Adipocyte (in vitro differentiated cells): ENCODE results near the gene CDH26.
"Not testable (repeated sequence)": the region's sequence is repeated elsewhere in the genome, so short reads cannot be mapped to it uniquely, and the experiment has no call there.

Experiments used
- DNase-seq: peaks from one replicate; pipeline ENCODE4 v3.0.0-alpha.2; 2015; ENCODE audit warnings: low read depth
- H3K27me3 ChIP-seq: replicated peaks from 2 replicates; pipeline ENCODE4 v1.7.0; 2013; ENCODE audit warnings: mild to moderate bottlenecking, low read length, moderate library complexity; ENCODE audit not compliant: control insufficient read depth, insufficient read depth
- H3K36me3 ChIP-seq: 2 replicates; pipeline ENCODE4 v1.7.0; 2013; ENCODE audit warnings: low read length, mild to moderate bottlenecking, moderate library complexity; ENCODE audit not compliant: control insufficient read depth, insufficient read depth, severe bottlenecking
- H3K4me1 ChIP-seq: 2 replicates; pipeline ENCODE4 v1.7.0; 2013; ENCODE audit warnings: mild to moderate bottlenecking, low read length, moderate library complexity; ENCODE audit not compliant: control insufficient read depth, insufficient read depth
- H3K4me3 ChIP-seq: 2 replicates; pipeline ENCODE4 v1.7.0; 2013; ENCODE audit warnings: mild to moderate bottlenecking, low read length, moderate library complexity
- H3K9ac ChIP-seq: 2 replicates; pipeline ENCODE4 v1.7.0; 2013; ENCODE audit warnings: mild to moderate bottlenecking, low read length, moderate library complexity
- H3K9me3 ChIP-seq: 2 replicates; pipeline ENCODE4 v1.7.0; 2013; ENCODE audit warnings: mild to moderate bottlenecking, low read length, moderate library complexity; ENCODE audit not compliant: control insufficient read depth

The CDH26 gene

DNA sequence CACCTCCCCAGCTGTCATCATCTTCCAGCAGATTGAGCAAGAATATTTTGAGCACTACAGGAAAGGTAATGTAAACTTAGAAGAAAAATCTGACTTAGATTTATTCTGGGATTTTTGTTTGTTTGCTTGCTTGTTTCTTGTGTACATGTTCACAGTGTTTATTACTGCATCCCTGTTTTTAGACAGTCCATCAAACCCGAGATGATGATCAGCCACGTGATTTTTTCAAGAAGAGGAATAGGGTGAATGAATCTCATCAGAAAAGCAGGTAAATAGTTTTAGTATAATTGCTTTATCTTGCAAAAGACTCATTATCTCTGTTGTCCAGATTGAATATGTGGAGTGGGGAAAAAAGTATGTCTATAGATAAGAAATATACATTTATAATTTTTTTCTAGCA lies 16.0 kb upstream of the CDH26 start:
- no peak overlapping the region for H3K4me3 ChIP-seq
- no peak for DNase-seq
- H3K9ac ChIP-seq: no peak overlapping the region
- peaks cover 24% of the 10 kb centered on the region for H3K36me3 ChIP-seq
- no peaks in the 10 kb centered on the region for H3K27me3 ChIP-seq
- H3K9me3 ChIP-seq: no peaks in the 10 kb centered on the region
- peaks cover 46% of the 10 kb centered on the region for H3K4me1 ChIP-seq

DNA sequence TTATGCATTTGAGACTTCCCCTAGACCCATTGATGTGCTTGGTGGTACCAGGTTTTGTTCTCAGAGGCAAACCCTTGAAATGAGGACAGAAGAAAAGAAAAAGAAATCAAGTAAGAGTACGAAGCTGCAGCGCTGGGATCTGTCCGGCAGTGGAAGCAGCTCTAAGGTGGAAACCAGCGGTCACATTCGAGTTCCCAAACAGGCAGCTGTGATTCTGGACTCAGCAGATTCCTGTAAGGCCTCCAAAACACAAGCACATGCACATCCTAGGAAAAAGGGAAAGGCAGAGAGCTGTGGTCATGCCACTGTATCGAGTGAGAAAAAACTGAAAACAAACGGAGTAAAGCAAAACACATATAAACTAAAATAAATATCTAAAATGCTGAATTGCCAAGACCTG lies 13.5 kb upstream of the CDH26 start:
- Histone ChIP-seq H3K27me3 (no peaks in the 10 kb centered on the region), H3K9me3 (no peaks in the 10 kb centered on the region), H3K4me3 (no peak overlapping the region), H3K36me3 (peaks cover 24% of the 10 kb centered on the region), H3K9ac (no peak overlapping the region), H3K4me1 (peaks cover 30% of the 10 kb centered on the region)
- DNase-seq: no peak

DNA sequence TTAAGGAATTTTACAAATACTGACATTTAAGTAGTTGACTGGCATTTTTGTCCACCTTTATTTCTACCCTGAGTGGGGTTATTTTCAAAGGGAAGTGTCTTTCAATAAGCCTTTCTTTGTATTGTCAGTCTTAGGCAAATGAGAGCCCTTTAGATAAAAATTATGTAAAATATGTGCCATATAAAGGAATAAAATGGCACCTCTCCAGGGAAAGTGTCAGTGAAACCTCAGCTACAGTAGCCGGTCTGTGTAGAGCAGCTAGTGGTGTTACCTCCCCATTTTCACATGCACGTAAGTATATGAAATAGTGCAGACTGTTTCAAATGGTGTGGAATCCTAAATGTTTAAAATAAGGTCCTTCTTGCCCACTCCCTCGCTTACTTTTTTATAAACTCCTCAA lies 13.0 kb upstream of the CDH26 start:
- H3K9me3 ChIP-seq: no peaks in the 10 kb centered on the region
- no peak overlapping the region for H3K9ac ChIP-seq
- H3K4me3 ChIP-seq: no peak overlapping the region
- no peak for DNase-seq
- no peaks in the 10 kb centered on the region for H3K27me3 ChIP-seq
- H3K4me1 ChIP-seq: peaks cover 30% of the 10 kb centered on the region
- H3K36me3 ChIP-seq: peaks cover 24% of the 10 kb centered on the region

GRCh38 chr20:59945731-59946130 lies 12.5 kb upstream of the CDH26 start:
- H3K9ac ChIP-seq: no peak overlapping the region
- H3K4me1 ChIP-seq: peaks cover 30% of the 10 kb centered on the region
- H3K4me3 ChIP-seq: no peak overlapping the region
- DNase-seq: peak; percentile 63
- H3K36me3 ChIP-seq: peaks cover 24% of the 10 kb centered on the region
- H3K9me3 ChIP-seq: no peaks in the 10 kb centered on the region
- no peaks in the 10 kb centered on the region for H3K27me3 ChIP-seq

DNA sequence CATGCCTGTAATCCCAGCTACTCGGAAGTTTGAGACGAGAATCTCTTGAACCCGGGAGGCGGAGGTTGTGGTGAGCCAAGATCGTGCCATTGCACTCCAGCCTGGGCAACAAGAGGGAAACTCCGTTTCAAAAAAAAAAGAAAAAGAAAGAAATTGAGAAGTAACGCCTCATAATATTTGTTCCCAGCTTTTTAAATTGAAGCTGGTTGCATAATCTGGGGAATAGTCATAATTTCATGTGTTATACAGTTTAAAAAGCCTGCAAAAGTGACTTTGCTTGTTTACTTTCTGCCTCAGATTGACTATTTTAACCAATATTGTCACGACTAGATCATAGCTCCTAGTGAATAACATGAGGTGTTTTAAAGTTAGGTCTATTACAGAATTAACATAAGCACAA lies 10.8 kb upstream of the CDH26 start:
- no peaks in the 10 kb centered on the region for H3K9me3 ChIP-seq
- no peak overlapping the region for H3K9ac ChIP-seq
- H3K36me3 ChIP-seq: peaks cover 24% of the 10 kb centered on the region
- H3K27me3 ChIP-seq: no peaks in the 10 kb centered on the region
- no peak overlapping the region for H3K4me3 ChIP-seq
- DNase-seq: no peak
- peaks cover 17% of the 10 kb centered on the region for H3K4me1 ChIP-seq

- no peak for DNase-seq
- Histone ChIP-seq H3K27me3 (no peaks in the 10 kb centered on the region), H3K36me3 (peaks cover 18% of the 10 kb centered on the region), H3K9me3 (no peaks in the 10 kb centered on the region), H3K9ac (no peak overlapping the region), H3K4me3 (no peak overlapping the region), H3K4me1 (peaks cover 17% of the 10 kb centered on the region)
Observed at GRCh38 chr20:59948212-59948611, 10.0 kb upstream of the CDH26 start.

DNA sequence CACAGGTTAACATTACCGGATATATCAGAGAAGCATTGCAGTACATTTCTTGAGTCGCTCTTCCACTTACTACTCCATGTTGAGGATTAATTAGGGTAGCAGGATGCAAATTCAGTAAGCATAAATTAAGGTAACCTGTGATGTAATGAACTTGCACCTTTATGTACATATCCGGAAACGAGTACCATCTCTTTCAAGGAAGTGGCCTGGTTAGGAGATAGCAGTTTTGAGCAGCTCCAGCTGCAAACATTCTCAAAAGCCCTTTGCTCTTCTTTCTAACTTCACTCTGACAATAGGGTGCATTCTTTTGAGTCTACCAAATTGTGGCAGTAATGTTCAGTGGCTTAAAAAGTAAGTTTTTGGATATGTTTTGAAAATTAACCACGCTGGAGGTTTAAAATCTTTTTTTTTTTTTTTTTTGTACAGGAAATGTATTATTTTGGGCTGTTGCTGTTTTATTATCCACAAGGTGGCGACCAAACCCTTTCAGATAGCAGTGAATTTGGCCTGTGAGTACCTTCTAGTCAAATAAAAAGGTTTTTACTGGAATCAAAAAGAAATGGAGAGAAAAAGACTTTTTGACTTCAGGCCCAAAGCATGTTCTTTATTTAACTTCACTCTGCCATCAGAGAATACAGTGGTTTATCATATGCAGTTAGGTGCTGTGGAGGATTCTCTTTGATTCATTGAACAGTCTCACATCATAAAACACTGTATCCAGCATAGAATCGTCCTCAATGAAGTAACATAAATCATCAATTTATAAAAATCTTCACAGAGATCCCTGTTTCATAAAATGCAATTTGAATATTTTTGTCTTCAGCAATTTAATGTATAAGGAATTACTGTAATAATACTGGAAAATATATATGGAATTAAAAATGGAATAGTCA lies 9.1 kb upstream of the CDH26 start:
- peak; percentile 82 for DNase-seq
- Histone ChIP-seq H3K4me1 (peaks cover 17% of the 10 kb centered on the region), H3K9ac (peak overlapping the region; percentile 25), H3K27me3 (no peaks in the 10 kb centered on the region), H3K4me3 (no peak overlapping the region), H3K9me3 (no peaks in the 10 kb centered on the region), H3K36me3 (peaks cover 9% of the 10 kb centered on the region)

GRCh38 chr20:59949911-59950310 lies 8.3 kb upstream of the CDH26 start:
- peaks cover under 1% of the 10 kb centered on the region for H3K36me3 ChIP-seq
- no peaks in the 10 kb centered on the region for H3K9me3 ChIP-seq
- no peak overlapping the region for H3K9ac ChIP-seq
- H3K4me3 ChIP-seq: no peak overlapping the region
- H3K27me3 ChIP-seq: no peaks in the 10 kb centered on the region
- no peak for DNase-seq
- peaks cover 17% of the 10 kb centered on the region for H3K4me1 ChIP-seq

DNA sequence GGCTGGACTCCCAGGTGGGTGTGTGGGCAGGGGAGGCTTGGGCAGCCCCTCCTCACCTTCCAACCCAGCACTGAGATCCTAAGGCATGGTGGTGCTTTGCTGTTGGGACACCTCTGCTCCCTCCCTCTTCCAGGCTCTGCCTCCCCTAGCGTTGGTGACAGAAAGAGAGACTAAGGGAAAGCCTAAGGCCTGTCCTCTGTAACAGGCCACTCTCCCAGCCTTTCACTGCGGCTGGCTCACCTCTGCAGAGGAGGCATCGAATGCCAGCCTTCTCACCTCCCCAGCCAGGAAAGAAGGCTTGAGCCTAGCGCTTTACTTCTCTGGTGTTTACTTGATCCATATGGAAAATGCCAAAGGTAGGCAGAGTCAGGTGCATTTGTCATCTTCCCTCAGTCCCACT lies 3.5 kb upstream of the CDH26 start:
- no peaks in the 10 kb centered on the region for H3K9me3 ChIP-seq
- no peak overlapping the region for H3K9ac ChIP-seq
- no peaks in the 10 kb centered on the region for H3K36me3 ChIP-seq
- no peak overlapping the region for H3K4me3 ChIP-seq
- no peak for DNase-seq
- H3K4me1 ChIP-seq: no peaks in the 10 kb centered on the region
- H3K27me3 ChIP-seq: no peaks in the 10 kb centered on the region

- H3K27me3 ChIP-seq: no peaks in the 10 kb centered on the region
- peak; percentile 21 for DNase-seq
- no peak overlapping the region for H3K4me3 ChIP-seq
- no peaks in the 10 kb centered on the region for H3K36me3 ChIP-seq
- H3K9me3 ChIP-seq: no peaks in the 10 kb centered on the region
- no peaks in the 10 kb centered on the region for H3K4me1 ChIP-seq
- no peak overlapping the region for H3K9ac ChIP-seq
Observed at GRCh38 chr20:59955131-59955796, 3.0 kb upstream of the CDH26 start.

DNA sequence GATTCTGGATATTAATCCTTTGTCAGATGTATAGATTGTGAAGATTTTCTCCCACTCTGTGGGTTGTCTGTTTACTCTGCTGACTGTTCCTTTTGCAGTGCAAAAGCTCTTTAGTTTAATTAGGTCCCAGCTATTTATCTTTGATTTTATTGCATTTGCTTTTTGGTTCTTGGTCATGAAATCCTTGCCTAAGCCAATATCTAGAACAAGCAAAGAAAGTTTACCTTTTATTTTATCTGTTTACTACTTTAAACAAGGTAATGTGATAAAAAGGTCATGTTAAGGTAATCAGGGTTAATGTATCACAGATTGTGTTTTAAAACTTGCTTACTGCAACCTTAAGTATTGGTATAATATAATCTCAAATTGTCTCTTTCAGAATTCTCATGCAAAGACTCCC lies 655 bp upstream of the CDH26 start:
- H3K9me3 ChIP-seq, DNase-seq, H3K27me3 ChIP-seq, H3K4me3 ChIP-seq, H3K36me3 ChIP-seq, H3K9ac ChIP-seq, H3K4me1 ChIP-seq: not testable (repeated sequence)
